22Rv1 (cell line): Measurements from ENCODE around the gene DTNBP1.

Experiments
- CTCF ChIP-seq: fragments of 450-650 bp; IDR thresholded peaks from 2 replicates; pipeline ENCODE4 v1.5.1; 2017; ENCODE audit warnings: mild to moderate bottlenecking
- ZFX ChIP-seq: fragments of 450-650 bp; IDR thresholded peaks from 2 replicates; pipeline ENCODE4 v1.6.1; 2017; ENCODE audit warnings: antibody characterized with exemption, borderline replicate concordance

- TF ChIP-seq CTCF = no peak
- TF ChIP-seq ZFX = no peak
Measured at GRCh38 chr6:15485936-15486335, 176.9 kb downstream of the DTNBP1 start.
